HEK293 (cell line): ENCODE results near the gene TAF1.

Experiments
- CTCF ChIA-PET: fragments of 350-600 bp; formaldehyde crosslinking; extraction: SDS; loops from one replicate; lab custom pipeline; 2021; ENCODE audit warnings: antibody characterized with exemption; lab: Yijun Ruan, JAX
- POLR2A ChIA-PET: fragments of 300-600 bp; formaldehyde crosslinking; extraction: SDS; loops from one replicate; lab custom pipeline; 2020; ENCODE audit warnings: antibody characterized with exemption, inconsistent platforms; lab: Yijun Ruan, JAX
- H3K27ac ChIP-seq: fragments of 200-500 bp; sonication (Bioruptor generic); 2 replicates; pipeline ENCODE4 v1.5.1; 2014; ENCODE audit warnings: low read depth, low read length, control low read depth, inconsistent platforms; ENCODE audit errors: extremely low read depth
- H3K36me3 ChIP-seq, 2 experiments: fragments of 200-500 bp in 1 of 2; sonication (Bioruptor generic) in 1 of 2; 1 replicate in 1 of 2; 2 replicates in 1 of 2; pipeline ENCODE4 v1.5.1; 2014 to 2017; ENCODE audit warnings: inconsistent platforms in 2 of 2, low read length in 2 of 2; ENCODE audit not compliant: control insufficient read depth in 2 of 2, insufficient read depth in 1 of 2
- H3K4me1 ChIP-seq: fragments of 200-500 bp; sonication (Bioruptor generic); 2 replicates; pipeline ENCODE4 v1.5.1; 2014; ENCODE audit warnings: mild to moderate bottlenecking, low read length, inconsistent platforms; ENCODE audit not compliant: control insufficient read depth, insufficient read depth
- H3K4me3 ChIP-seq: 2 replicates; pipeline ENCODE4 v1.5.1; 2011; ENCODE audit warnings: low read depth, mild to moderate bottlenecking, control low read depth, low read length, moderate library complexity
- H3K9me3 ChIP-seq: fragments of 200-500 bp; sonication (Bioruptor generic); 2 replicates; pipeline ENCODE4 v1.5.1; 2014; ENCODE audit warnings: low read depth, low read length, inconsistent platforms; ENCODE audit not compliant: control insufficient read depth, insufficient read depth
- GFI1B ChIP-seq: fragments of 450-650 bp; formaldehyde crosslinking; IDR thresholded peaks from 2 replicates; pipeline ENCODE4 v1.5.1; 2016; ENCODE audit warnings: missing biosample characterization, missing genetic modification characterization
- HOXD13 ChIP-seq: sonication (generic); formaldehyde crosslinking; IDR thresholded peaks from 2 replicates; pipeline ENCODE4 v1.8.0; 2022; ENCODE audit warnings: missing genetic modification reagents, borderline replicate concordance
- KLF10 ChIP-seq: fragments of 450-650 bp; IDR thresholded peaks from 2 replicates; pipeline ENCODE4 v1.5.1; 2018; ENCODE audit warnings: missing biosample characterization, mild to moderate bottlenecking, missing genetic modification characterization
- KLF16 ChIP-seq: fragments of 450-650 bp; formaldehyde crosslinking; IDR thresholded peaks from 2 replicates; pipeline ENCODE4 v1.5.1; 2017; ENCODE audit warnings: missing biosample characterization, missing genetic modification characterization
- PRDM6 ChIP-seq: fragments of 450-650 bp; formaldehyde crosslinking; IDR thresholded peaks from 2 replicates; pipeline ENCODE4 v1.5.1; 2017; ENCODE audit warnings: missing biosample characterization, missing genetic modification characterization
- RBAK ChIP-seq: fragments of 450-650 bp; formaldehyde crosslinking; IDR thresholded peaks from 2 replicates; pipeline ENCODE4 v1.5.1; 2016; ENCODE audit warnings: missing biosample characterization, missing genetic modification characterization
- WT1 ChIP-seq: fragments of 450-650 bp; formaldehyde crosslinking; IDR thresholded peaks from 2 replicates; pipeline ENCODE4 v1.5.1; 2016; ENCODE audit warnings: missing biosample characterization, missing genetic modification characterization
- ZBTB11 ChIP-seq: fragments of 450-650 bp; formaldehyde crosslinking; conservative IDR thresholded peaks from 2 replicates; pipeline ENCODE4 v1.5.1; 2016; ENCODE audit warnings: low read depth, missing biosample characterization, missing genetic modification characterization
- ZBTB17 ChIP-seq: fragments of 450-650 bp; formaldehyde crosslinking; IDR thresholded peaks from 2 replicates; pipeline ENCODE4 v1.5.1; 2016; ENCODE audit warnings: missing biosample characterization, missing genetic modification characterization
- ZBTB48 ChIP-seq: fragments of 450-650 bp; formaldehyde crosslinking; IDR thresholded peaks from 2 replicates; pipeline ENCODE4 v1.5.1; 2016; ENCODE audit warnings: missing biosample characterization, missing genetic modification characterization
- ZNF302 ChIP-seq: fragments of 450-650 bp; formaldehyde crosslinking; IDR thresholded peaks from 2 replicates; pipeline ENCODE4 v1.5.1; 2016; ENCODE audit warnings: missing biosample characterization, missing genetic modification characterization, low read depth
- ZNF416 ChIP-seq: fragments of 450-650 bp; formaldehyde crosslinking; IDR thresholded peaks from 2 replicates; pipeline ENCODE4 v1.5.1; 2016; ENCODE audit warnings: missing biosample characterization, missing genetic modification characterization
- ZNF473 ChIP-seq: fragments of 450-650 bp; formaldehyde crosslinking; IDR thresholded peaks from 2 replicates; pipeline ENCODE4 v1.5.1; 2017; ENCODE audit warnings: missing biosample characterization, missing genetic modification characterization
- ZNF521 ChIP-seq: fragments of 450-650 bp; formaldehyde crosslinking; IDR thresholded peaks from 2 replicates; pipeline ENCODE4 v1.5.1; 2017; ENCODE audit warnings: missing biosample characterization, mild to moderate bottlenecking, missing genetic modification characterization
- ZNF558 ChIP-seq: fragments of 450-650 bp; formaldehyde crosslinking; IDR thresholded peaks from 2 replicates; pipeline ENCODE4 v1.5.1; 2016; ENCODE audit warnings: missing biosample characterization, missing genetic modification characterization
- ZNF596 ChIP-seq: fragments of 450-650 bp; IDR thresholded peaks from 2 replicates; pipeline ENCODE4 v1.5.0; 2018; ENCODE audit warnings: missing biosample characterization, mild to moderate bottlenecking, missing genetic modification characterization, moderate library complexity
- ZNF621 ChIP-seq: fragments of 450-650 bp; formaldehyde crosslinking; IDR thresholded peaks from 2 replicates; pipeline ENCODE4 v1.5.1; 2017; ENCODE audit warnings: missing biosample characterization, missing genetic modification characterization
- ZNF623 ChIP-seq: fragments of 450-650 bp; formaldehyde crosslinking; IDR thresholded peaks from 2 replicates; pipeline ENCODE4 v1.5.1; 2016; ENCODE audit warnings: missing biosample characterization, missing genetic modification characterization
- ZNF626 ChIP-seq: fragments of 450-650 bp; sonication (Bioruptor Pico); formaldehyde crosslinking; IDR thresholded peaks from 2 replicates; pipeline ENCODE4 v1.5.1; 2018; ENCODE audit warnings: missing biosample characterization, missing genetic modification characterization, inconsistent platforms
- ZNF776 ChIP-seq: fragments of 450-650 bp; formaldehyde crosslinking; IDR thresholded peaks from 2 replicates; pipeline ENCODE4 v1.5.0; 2017; ENCODE audit warnings: missing biosample characterization, missing genetic modification characterization, borderline replicate concordance
- TF ChIP-seq, protein P1 (sequence below): fragments of 450-650 bp; formaldehyde crosslinking; IDR thresholded peaks from 2 replicates; pipeline ENCODE4 v1.5.1; 2016; ENCODE audit warnings: missing biosample characterization, missing genetic modification characterization

Gene TAF1

DNA sequence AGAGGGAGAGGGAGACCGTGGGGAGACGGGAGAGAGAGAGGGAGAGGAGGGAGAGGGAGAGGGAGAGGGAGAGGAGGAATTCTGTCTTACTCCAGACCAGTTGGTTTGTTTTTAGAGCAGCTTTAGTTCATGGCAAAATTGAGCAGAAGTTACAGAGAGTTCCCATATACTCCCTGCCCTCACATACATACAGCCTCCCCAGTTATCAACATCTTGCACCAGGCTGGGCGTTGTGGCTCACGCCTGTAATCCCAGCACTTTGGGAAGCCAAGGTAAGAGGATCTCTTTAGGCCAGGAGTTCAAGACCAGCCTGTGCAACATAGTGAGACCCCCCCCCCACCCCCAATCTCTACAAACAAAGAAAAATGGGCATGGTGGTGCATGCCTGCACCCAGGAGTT lies 86.9 kb downstream of the TAF1 start:
- Histone ChIP-seq H3K36me3 (peaks cover 16 to 50% of the 10 kb centered on the region in 2 experiments), H3K4me3 (no peak overlapping the region), H3K27ac (no peak overlapping the region), H3K9me3 (no peaks in the 10 kb centered on the region), H3K4me1 (no peaks in the 10 kb centered on the region)
- ChIA-PET POLR2A (no interaction called here), CTCF (interaction anchor here (0.8 kb wide), 1 partner anchor 860 kb away, joined by 4 read pairs; no protein-coding TSS in a partner anchor)
- TF ChIP-seq HOXD13 (CRISPR knock-in tag) (no peak), ZNF558 (tag by site-specific recombination) (no peak), ZNF621 (no peak), GFI1B (tag by site-specific recombination) (no peak), ZNF626 (tag by site-specific recombination) (no peak), PRDM6 (tag by site-specific recombination) (no peak), ZNF623 (no peak), ZNF416 (tag by site-specific recombination) (no peak), ZNF596 (tag by site-specific recombination) (no peak), KLF10 (tag by site-specific recombination) (no peak), ZBTB11 (tag by site-specific recombination) (no peak), RBAK (tag by site-specific recombination) (no peak), ZNF473 (tag by site-specific recombination) (no peak), ZBTB17 (no peak), ZNF521 (tag by site-specific recombination) (no peak)

DNA sequence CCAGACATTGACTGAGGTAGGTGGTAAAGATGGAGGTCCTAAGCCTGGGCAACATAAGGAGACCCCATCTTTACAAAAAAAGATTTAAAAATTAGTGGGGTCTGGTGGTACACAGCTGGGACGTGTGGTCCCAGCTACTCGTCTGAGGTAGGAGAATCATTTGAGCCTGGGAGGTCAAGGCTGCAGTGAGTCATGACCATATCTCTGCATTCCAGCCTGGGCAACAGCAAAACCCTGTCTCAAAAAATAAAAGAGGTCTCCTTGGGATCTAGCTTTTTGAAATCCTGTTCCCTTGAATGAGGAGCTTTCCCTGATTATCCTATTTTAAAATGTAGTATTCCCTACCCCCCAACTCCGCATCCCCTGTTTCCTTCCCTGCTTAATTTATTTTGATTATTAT lies 88.1 kb downstream of the TAF1 start:
- Histone ChIP-seq H3K27ac (no peak overlapping the region), H3K4me3 (no peak overlapping the region), H3K4me1 (no peaks in the 10 kb centered on the region), H3K9me3 (no peaks in the 10 kb centered on the region), H3K36me3 (peaks cover 20 to 60% of the 10 kb centered on the region in 2 experiments)
- ChIA-PET POLR2A (interaction anchor here (0.6 kb wide), 1 partner anchor 55 kb away, joined by 10 read pairs; no protein-coding TSS in a partner anchor), CTCF (interaction anchor here (0.7 to 1.2 kb wide), 2 partner anchors 40 to 45 kb away, joined by 4 read pairs; no protein-coding TSS in a partner anchor)
- TF ChIP-seq KLF16 (tag by site-specific recombination) (no peak), ZNF302 (tag by site-specific recombination) (no peak), WT1 (tag by site-specific recombination) (no peak), ZNF776 (tag by site-specific recombination) (no peak), ZBTB48 (no peak)
- TF ChIP-seq, protein P1, sequence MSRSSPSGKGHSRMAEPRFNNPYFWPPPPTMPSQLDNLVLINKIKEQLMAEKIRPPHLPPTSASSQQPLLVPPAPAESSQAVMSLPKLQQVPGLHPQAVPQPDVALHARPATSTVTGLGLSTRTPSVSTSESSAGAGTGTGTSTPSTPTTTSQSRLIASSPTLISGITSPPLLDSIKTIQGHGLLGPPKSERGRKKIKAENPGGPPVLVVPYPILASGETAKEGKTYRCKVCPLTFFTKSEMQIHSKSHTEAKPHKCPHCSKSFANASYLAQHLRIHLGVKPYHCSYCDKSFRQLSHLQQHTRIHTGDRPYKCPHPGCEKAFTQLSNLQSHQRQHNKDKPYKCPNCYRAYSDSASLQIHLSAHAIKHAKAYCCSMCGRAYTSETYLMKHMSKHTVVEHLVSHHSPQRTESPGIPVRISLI (tag by site-specific recombination), result no peak
